SK-N-SH (cell line): ENCODE results near the gene MPST. TPM values are rescaled to one million over a fixed set of nuclear protein-coding genes. Genes with fewer than 3 reads are reported as not detected.

Experiments used
- CTCF ChIA-PET: fragments of 300-600, 350-600 bp; formaldehyde crosslinking; extraction: SDS; loops from one replicate; lab custom pipeline; 2021; lab: Yijun Ruan, JAX
- POLR2A ChIA-PET: fragments of 350-600 bp; sonication (Branson Sonifier 250); formaldehyde crosslinking; extraction: SDS; loops from one replicate; lab custom pipeline; 2020; ENCODE audit warnings: antibody characterized with exemption, inconsistent platforms; lab: Yijun Ruan, JAX
- DNase-seq: peaks from one replicate; pipeline ENCODE4 v3.0.0; 2012
- H2AFZ ChIP-seq: fragments of 200-600 bp; sonication (generic); 2 replicates; pipeline ENCODE4 v1.8.1; 2016; ENCODE audit warnings: antibody characterized with exemption, mild to moderate bottlenecking, low read depth
- H3F3A ChIP-seq: fragments of 200-600 bp; sonication (generic); replicated peaks from 2 replicates; pipeline ENCODE3; 2016; ENCODE audit warnings: antibody characterized with exemption, mild to moderate bottlenecking; ENCODE audit not compliant: insufficient read depth
- H3K27ac ChIP-seq, 2 experiments: fragments of 200-500 bp in 1 of 2; fragments of 200-600 bp in 1 of 2; sonication (Bioruptor generic) in 1 of 2; sonication (generic), shearing (Covaris generic) in 1 of 2; 2 replicates each; pipeline versions ENCODE4 v1.5.1 to v1.6.1; 2014 to 2016; ENCODE audit warnings: low read depth in 2 of 2, inconsistent platforms in 1 of 2, low read length in 1 of 2, mild to moderate bottlenecking in 1 of 2, mixed read lengths in 1 of 2
- H3K27me3 ChIP-seq: fragments of 200-600 bp; sonication (generic), shearing (Covaris generic); 2 replicates; pipeline ENCODE4 v1.6.1; 2016; ENCODE audit warnings: mixed run types; ENCODE audit not compliant: insufficient read depth
- H3K36me3 ChIP-seq, 2 experiments: fragments of 200-500 bp in 1 of 2; fragments of 200-600 bp in 1 of 2; sonication (Bioruptor generic) in 1 of 2; sonication (generic) in 1 of 2; replicated peaks in 1 of 2; 2 replicates each; pipeline versions ENCODE3 to v1.5.1; 2014 to 2016; ENCODE audit warnings: low read length in 1 of 2, mild to moderate bottlenecking in 1 of 2; ENCODE audit not compliant: insufficient read depth in 2 of 2, control insufficient read depth in 1 of 2
- H3K4me1 ChIP-seq, 2 experiments: fragments of 200-500 bp in 1 of 2; fragments of 200-600 bp in 1 of 2; sonication (Bioruptor generic) in 1 of 2; sonication (generic), shearing (Covaris generic) in 1 of 2; 2 replicates each; pipeline versions ENCODE4 v1.5.1 to v1.6.1; 2014 to 2016; ENCODE audit warnings: low read depth in 1 of 2, low read length in 1 of 2, mixed run types in 1 of 2; ENCODE audit not compliant: insufficient read depth in 2 of 2, control insufficient read depth in 1 of 2
- H3K4me2 ChIP-seq: fragments of 200-600 bp; sonication (generic), shearing (Covaris generic); 2 replicates; pipeline ENCODE4 v1.6.1; 2017; ENCODE audit warnings: mixed run types
- H3K4me3 ChIP-seq, 2 experiments: fragments of 200-500 bp in 1 of 2; fragments of 200-600 bp in 1 of 2; sonication (Bioruptor generic) in 1 of 2; sonication (generic), shearing (Covaris generic) in 1 of 2; 2 replicates each; pipeline versions ENCODE4 v1.5.1 to v1.8.1; 2014 to 2016; ENCODE audit warnings: low read depth in 2 of 2, inconsistent platforms in 1 of 2, low read length in 1 of 2, mild to moderate bottlenecking in 1 of 2, mixed read lengths in 1 of 2, moderate library complexity in 1 of 2
- H3K79me2 ChIP-seq: fragments of 200-600 bp; sonication (generic); 2 replicates; pipeline ENCODE4 v1.8.1; 2017; ENCODE audit warnings: mild to moderate bottlenecking; ENCODE audit not compliant: insufficient read depth
- H3K9ac ChIP-seq: fragments of 200-600 bp; sonication (generic); 2 replicates; pipeline ENCODE4 v1.6.1; 2017; ENCODE audit warnings: mixed run types
- H3K9me2 ChIP-seq: fragments of 200-600 bp; sonication (generic); 2 replicates; pipeline ENCODE4 v1.6.1; 2017; ENCODE audit warnings: mixed run types
- H3K9me3 ChIP-seq: fragments of 200-600 bp; sonication (generic); 2 replicates; pipeline ENCODE4 v1.6.1; 2017; ENCODE audit warnings: mixed run types, mild to moderate bottlenecking, moderate library complexity
- H4K20me1 ChIP-seq: fragments of 200-600 bp; sonication (generic); 2 replicates; pipeline ENCODE4 v1.6.1; 2017; ENCODE audit warnings: mild to moderate bottlenecking, mixed run types; ENCODE audit not compliant: insufficient read depth
- CHD2 ChIP-seq: fragments of 150-350 bp; IDR thresholded peaks from 2 replicates; pipeline ENCODE4 v1.6.1; 2018; ENCODE audit warnings: low read length; ENCODE audit not compliant: partially characterized antibody
- CTCF ChIP-seq: fragments of 200-600 bp; sonication (generic); IDR thresholded peaks from 2 replicates; pipeline ENCODE4 v1.6.1; 2017; ENCODE audit warnings: antibody characterized with exemption, mild to moderate bottlenecking, moderate library complexity
- EP300 ChIP-seq, 2 experiments: IDR thresholded peaks; 2 replicates each; pipeline versions ENCODE4 v1.4.0 to v1.6.1; 2012; ENCODE audit warnings: borderline replicate concordance in 1 of 2, low read depth in 1 of 2, low read length in 1 of 2
- EZH2phosphoT487 ChIP-seq: fragments of 200-600 bp; sonication (generic); IDR thresholded peaks from 2 replicates; pipeline ENCODE4 v1.6.1; 2017; ENCODE audit warnings: low read depth, mixed run types, mild to moderate bottlenecking, antibody characterized with exemption, moderate library complexity, borderline replicate concordance
- FOSL2 ChIP-seq: IDR thresholded peaks from 2 replicates; pipeline ENCODE4 v1.4.0; 2012; ENCODE audit warnings: low read depth, mild to moderate bottlenecking, moderate library complexity, borderline replicate concordance
- FOXJ3 ChIP-seq: sonication (generic); formaldehyde crosslinking; IDR thresholded peaks from 2 replicates; pipeline ENCODE4 v1.5.1; 2020; ENCODE audit warnings: mild to moderate bottlenecking, missing genetic modification reagents
- GABPA ChIP-seq: IDR thresholded peaks from 2 replicates; pipeline ENCODE4 v1.4.0; 2012; ENCODE audit warnings: low read depth, mild to moderate bottlenecking
- IRF3 ChIP-seq: fragments of 150-350 bp; IDR thresholded peaks from 2 replicates; pipeline ENCODE4 v1.6.1; 2016; ENCODE audit warnings: mild to moderate bottlenecking, low read depth, low read length
- MAX ChIP-seq: IDR thresholded peaks from 2 replicates; pipeline ENCODE4 v1.4.0; 2012; ENCODE audit warnings: low read depth
- MXI1 ChIP-seq: IDR thresholded peaks from 2 replicates; pipeline ENCODE4 v1.6.1; 2012; ENCODE audit warnings: mild to moderate bottlenecking, low read depth, low read length, improper control_type of control experiment
- NRF1 ChIP-seq: IDR thresholded peaks from 2 replicates; pipeline ENCODE4 v1.6.1; 2012; ENCODE audit warnings: low read depth, mild to moderate bottlenecking, low read length
- POLR2AphosphoS5 ChIP-seq: IDR thresholded peaks from 2 replicates; pipeline ENCODE4 v1.6.1; 2012; ENCODE audit warnings: low read depth, low read length
- RCOR1 ChIP-seq: fragments of 150-350 bp; IDR thresholded peaks from 2 replicates; pipeline ENCODE4 v1.6.1; 2017; ENCODE audit warnings: antibody characterized with exemption, low read length
- REST ChIP-seq: IDR thresholded peaks from 2 replicates; pipeline ENCODE4 v1.6.1; 2012; ENCODE audit warnings: mild to moderate bottlenecking, low read depth, low read length, moderate library complexity
- RFX5 ChIP-seq: IDR thresholded peaks from 2 replicates; pipeline ENCODE4 v1.6.1; 2012; ENCODE audit warnings: mild to moderate bottlenecking, improper control_type of control experiment, low read length
- TEAD4 ChIP-seq: IDR thresholded peaks from 2 replicates; pipeline ENCODE4 v1.4.0; 2012; ENCODE audit warnings: mild to moderate bottlenecking, borderline replicate concordance; ENCODE audit not compliant: insufficient read depth
- USF2 ChIP-seq: fragments of 150-350 bp; IDR thresholded peaks from 2 replicates; pipeline ENCODE4 v1.6.1; 2017; ENCODE audit warnings: antibody characterized with exemption, low read length, low read depth, borderline replicate concordance
- WGBS: methylation state at CpG from one replicate; pipeline ENCODE4 v1.1.6; 2017; ENCODE audit warnings: low lambda C conversion rate; 5-methylcytosine and 5-hydroxymethylcytosine counted together
- polyA plus RNA-seq, 3 experiments: library from polyadenylated mRNA; depleted of rRNA; stranded (reverse); fragments of >200 nt; gene quantifications; 2 replicates each; pipeline ENCODE4 v1.2.3, GENCODE V29; 2012
- TF ChIP-seq, protein P1 (sequence below): IDR thresholded peaks from 2 replicates; pipeline ENCODE4; 2012
- TF ChIP-seq, protein P2 (sequence below): IDR thresholded peaks from 2 replicates; pipeline ENCODE4 v1.4.0; 2012; ENCODE audit warnings: low read depth, borderline replicate concordance

The MPST gene
- polyA plus RNA-seq, 1 of the 3 experiments (the other 2 are of a cell fraction) = 60.4 TPM

DNA sequence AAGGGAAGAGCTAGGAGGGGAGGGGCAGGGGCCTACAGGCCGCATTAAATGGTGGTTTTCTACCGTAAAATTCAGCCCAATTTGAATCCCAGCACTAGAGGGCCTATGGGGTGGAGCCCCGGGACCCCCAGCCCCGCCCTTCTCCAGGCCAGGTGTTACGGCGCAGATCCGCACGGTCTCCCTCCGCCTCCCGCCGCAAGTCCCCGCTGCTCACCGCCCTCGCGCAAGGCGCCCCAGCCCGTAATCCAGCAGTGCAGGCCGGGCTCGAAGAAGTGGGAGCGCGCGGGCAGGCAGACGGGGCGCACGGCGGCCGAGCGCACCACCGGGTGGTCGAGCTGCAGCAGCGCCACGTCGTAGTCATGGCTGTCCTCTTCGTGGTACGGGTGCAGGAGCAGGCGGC lies 49.3 kb downstream of the MPST start:
- ChIA-PET CTCF (interaction anchor here (0.9 to 1.2 kb wide), 2 partner anchors 9 to 295 kb away, joined by 3 read pairs; no protein-coding TSS in a partner anchor), POLR2A (interaction anchor here (0.5 kb wide), 1 partner anchor 358 kb away, joined by 3 read pairs; no protein-coding TSS in a partner anchor)
- H3K9me3 ChIP-seq = no peaks in the 10 kb centered on the region
- peaks cover 23% of the 10 kb centered on the region; the same call in 1 of the 2 replicates for H3K27me3 ChIP-seq
- no peak overlapping the region for H3K4me3 ChIP-seq
- no peaks in the 10 kb centered on the region for H4K20me1 ChIP-seq
- H3F3A ChIP-seq = no peaks in the 10 kb centered on the region
- no peak overlapping the region for H3K4me2 ChIP-seq
- H3K36me3 ChIP-seq = no peaks in the 10 kb centered on the region
- no peak overlapping the region for H3K9ac ChIP-seq
- DNase-seq = peak; percentile 64
- TF ChIP-seq GABPA (no peak), FOXJ3 (CRISPR knock-in tag) (no peak), IRF3 (no peak), REST (no peak), MAX (no peak), POLR2AphosphoS5 (no peak), TEAD4 (no peak), MXI1 (no peak), CTCF (no peak), EP300 (IDR thresholded peaks at IDR 0.05; ENCODE audit: borderline replicate concordance in 1 of 2, low read depth in 1 of 2, low read length in 1 of 2) (no peak), EZH2phosphoT487 (no peak), USF2 (no peak), RCOR1 (no peak), CHD2 (no peak), RFX5 (no peak), NRF1 (no peak), FOSL2 (no peak)
- TF ChIP-seq, protein P1, sequence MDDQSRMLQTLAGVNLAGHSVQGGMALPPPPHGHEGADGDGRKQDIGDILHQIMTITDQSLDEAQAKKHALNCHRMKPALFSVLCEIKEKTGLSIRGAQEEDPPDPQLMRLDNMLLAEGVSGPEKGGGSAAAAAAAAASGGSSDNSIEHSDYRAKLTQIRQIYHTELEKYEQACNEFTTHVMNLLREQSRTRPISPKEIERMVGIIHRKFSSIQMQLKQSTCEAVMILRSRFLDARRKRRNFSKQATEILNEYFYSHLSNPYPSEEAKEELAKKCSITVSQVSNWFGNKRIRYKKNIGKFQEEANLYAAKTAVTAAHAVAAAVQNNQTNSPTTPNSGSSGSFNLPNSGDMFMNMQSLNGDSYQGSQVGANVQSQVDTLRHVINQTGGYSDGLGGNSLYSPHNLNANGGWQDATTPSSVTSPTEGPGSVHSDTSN = no peak
- TF ChIP-seq, protein P2, sequence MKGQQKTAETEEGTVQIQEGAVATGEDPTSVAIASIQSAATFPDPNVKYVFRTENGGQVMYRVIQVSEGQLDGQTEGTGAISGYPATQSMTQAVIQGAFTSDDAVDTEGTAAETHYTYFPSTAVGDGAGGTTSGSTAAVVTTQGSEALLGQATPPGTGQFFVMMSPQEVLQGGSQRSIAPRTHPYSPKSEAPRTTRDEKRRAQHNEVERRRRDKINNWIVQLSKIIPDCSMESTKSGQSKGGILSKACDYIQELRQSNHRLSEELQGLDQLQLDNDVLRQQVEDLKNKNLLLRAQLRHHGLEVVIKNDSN = no peak
- no peaks in the 10 kb centered on the region for H3K79me2 ChIP-seq
- no peak overlapping the region for H2AFZ ChIP-seq
- H3K9me2 ChIP-seq = no peaks in the 10 kb centered on the region
- H3K4me1 ChIP-seq = no peaks in the 10 kb centered on the region; a peak in 1 of 4 replicates
- no peak overlapping the region for H3K27ac ChIP-seq
- WGBS = 33% methylated on average over 14 of the region's 36 CpGs
